HG03342 (cell line): ENCODE results near the gene SCFD2.
A peak's percentile ranks its signal among the peaks of the same experiment; 100 is the strongest.

ENCODE experiments used
- ATAC-seq: cut with Tn5 transposase; IDR thresholded peaks from one replicate; pipeline ENCODE4 v1.9.1; 2021; ENCODE audit warnings: mild to moderate bottlenecking, moderate library complexity; ENCODE audit not compliant: unreplicated experiment

The SCFD2 gene

GRCh38 chr4:53019485-53020382 lies 346.1 kb downstream of the SCFD2 start:
- no peak for ATAC-seq

GRCh38 chr4:53018471-53018870 lies 347.4 kb downstream of the SCFD2 start:
- no peak for ATAC-seq

GRCh38 chr4:53016099-53016820 lies 349.6 kb downstream of the SCFD2 start:
- ATAC-seq, result no peak

- no peak for ATAC-seq
Measured at GRCh38 chr4:53015681-53016080, 350.2 kb downstream of the SCFD2 start.

GRCh38 chr4:53014881-53015280 lies 351.0 kb downstream of the SCFD2 start:
- ATAC-seq, result no peak

- no peak for ATAC-seq
Measured at GRCh38 chr4:53013873-53014775, 351.7 kb downstream of the SCFD2 start.

- ATAC-seq, result peak; percentile 70
Measured at GRCh38 chr4:53012738-53013137, 353.1 kb downstream of the SCFD2 start.

GRCh38 chr4:53011259-53011905 lies 354.5 kb downstream of the SCFD2 start:
- ATAC-seq, result no peak

GRCh38 chr4:53010318-53010717 lies 355.5 kb downstream of the SCFD2 start:
- no peak for ATAC-seq

GRCh38 chr4:53009824-53010223 lies 356.0 kb downstream of the SCFD2 start:
- ATAC-seq, result no peak

- no peak for ATAC-seq
Measured at GRCh38 chr4:53007024-53007423, 358.8 kb downstream of the SCFD2 start.

- no peak for ATAC-seq
Measured at GRCh38 chr4:53005808-53006207, 360.1 kb downstream of the SCFD2 start.

- no peak for ATAC-seq
Measured at GRCh38 chr4:53005149-53005546, 360.7 kb downstream of the SCFD2 start.

- ATAC-seq, result no peak
Measured at GRCh38 chr4:53004497-53005148, 361.2 kb downstream of the SCFD2 start.

GRCh38 chr4:53003959-53004358 lies 361.9 kb downstream of the SCFD2 start:
- ATAC-seq, result no peak

GRCh38 chr4:53000560-53000959 lies 365.3 kb downstream of the SCFD2 start:
- no peak for ATAC-seq

- no peak for ATAC-seq
Measured at GRCh38 chr4:52999626-53000025, 366.2 kb downstream of the SCFD2 start.

GRCh38 chr4:52998413-52998812 lies 367.4 kb downstream of the SCFD2 start:
- ATAC-seq, result no peak

- no peak for ATAC-seq
Measured at GRCh38 chr4:52997132-52997416, 368.8 kb downstream of the SCFD2 start.
